Mammary epithelial cell (primary cell): ENCODE results near the gene SUSD3.

ENCODE experiments used
- CTCF ChIP-seq, 2 donors: IDR thresholded peaks in 1 of 2; conservative IDR thresholded peaks in 1 of 2; 2 replicates each; pipeline ENCODE4 v1.5.1; 2011 to 2012; ENCODE audit warnings: inconsistent platforms in 2 of 2, low read length in 2 of 2, mild to moderate bottlenecking in 2 of 2, control low read depth in 1 of 2, low read depth in 1 of 2; ENCODE audit not compliant: insufficient read depth in 1 of 2; ENCODE audit errors: extremely low read depth in 1 of 2
- EZH2 ChIP-seq: IDR thresholded peaks from 2 replicates; pipeline ENCODE4 v1.6.1; 2012; ENCODE audit warnings: low read length, inconsistent platforms, borderline replicate concordance

- TF ChIP-seq CTCF (conservative IDR thresholded peaks at IDR 0.05 in 1 of 2, IDR thresholded peaks at IDR 0.05 in 1 of 2; ENCODE audit: extremely low read depth in 1 of 2, insufficient read depth in 1 of 2, low read depth in 1 of 2, low read length in 2 of 2): no peak
- no peak for TF ChIP-seq EZH2
Observed at GRCh38 chr9:93098236-93098946, 39.9 kb downstream of the SUSD3 start.
